ENCODE data around the gene WT1.
"Not testable (repeated sequence)": the region's sequence is repeated elsewhere in the genome, so short reads cannot be mapped to it uniquely, and the experiment has no call there.

The WT1 gene

DNA sequence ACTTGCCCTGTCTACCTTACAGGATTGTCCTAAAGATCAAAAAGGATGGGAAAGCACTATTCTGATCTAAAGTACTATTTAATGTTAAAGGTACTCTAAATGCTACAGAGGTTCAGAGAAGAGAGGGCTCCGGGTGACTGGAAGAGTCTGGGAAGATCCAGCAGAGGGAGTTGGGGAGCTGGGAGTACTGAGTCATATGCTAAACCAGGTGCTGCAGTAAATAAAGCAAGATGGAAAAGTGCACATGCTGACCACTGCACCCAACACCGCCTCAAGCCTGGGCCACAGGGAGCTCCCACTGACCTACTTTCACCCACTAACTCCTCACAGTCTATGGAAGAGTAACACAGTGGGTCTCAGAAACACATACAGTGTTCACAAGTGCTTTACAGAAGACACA is 49.3 kb downstream of the WT1 start:
- DNase-seq, result no peak

DNA sequence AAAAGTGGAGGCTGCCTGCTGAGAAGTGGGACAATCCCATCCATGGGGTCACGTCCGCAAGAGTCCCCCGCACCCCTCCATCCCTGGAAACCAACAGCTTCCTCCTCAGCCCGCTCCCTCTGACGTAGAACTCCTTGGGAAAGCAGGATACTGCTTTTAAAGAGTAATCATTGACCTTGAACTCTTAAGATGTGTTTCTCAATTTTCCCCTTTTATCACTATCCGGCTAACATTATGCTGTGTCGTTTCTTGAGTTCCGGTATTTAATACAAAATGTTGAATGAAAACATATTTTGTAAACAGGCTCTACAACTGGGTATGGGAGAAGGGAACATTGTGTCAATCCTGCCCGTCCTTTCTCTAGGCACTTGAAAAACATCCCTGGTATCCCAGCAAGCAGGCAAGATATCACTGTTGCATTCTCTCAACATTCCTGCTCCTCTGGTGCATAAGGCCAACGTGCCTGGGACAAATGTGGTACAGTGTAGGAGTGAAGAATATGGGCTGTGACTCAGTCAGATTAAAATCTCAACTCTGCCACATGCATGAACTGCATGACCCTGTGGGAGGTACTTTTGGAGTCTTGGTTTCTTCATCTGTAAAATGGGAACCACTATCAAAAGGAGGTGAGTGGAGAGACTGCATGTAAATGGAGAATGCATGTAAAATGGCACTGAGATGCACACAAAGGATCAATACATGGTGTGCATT is 52.8 kb downstream of the WT1 start:
- no peak for DNase-seq

DNA sequence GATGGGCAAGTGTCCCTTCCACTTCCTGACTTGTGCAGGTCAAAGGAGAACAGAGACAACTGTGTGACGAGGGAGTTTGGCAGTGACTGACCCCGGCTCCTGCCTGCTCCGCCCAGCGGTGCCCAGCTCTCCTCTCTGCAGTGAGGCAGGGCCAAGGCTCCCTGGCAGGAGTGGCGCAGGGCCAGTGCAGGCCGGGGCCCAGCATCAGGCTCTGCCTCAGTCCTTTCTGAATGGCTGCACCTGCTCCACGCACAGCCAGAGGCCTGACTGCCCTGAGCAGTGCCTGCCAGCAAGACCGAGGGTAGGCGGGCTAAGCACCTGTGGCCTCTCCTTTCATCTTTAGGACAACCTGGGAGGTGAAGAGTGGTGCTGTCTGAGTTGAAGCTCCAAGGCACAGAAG is 54.2 kb downstream of the WT1 start:
- no peak for DNase-seq

DNA sequence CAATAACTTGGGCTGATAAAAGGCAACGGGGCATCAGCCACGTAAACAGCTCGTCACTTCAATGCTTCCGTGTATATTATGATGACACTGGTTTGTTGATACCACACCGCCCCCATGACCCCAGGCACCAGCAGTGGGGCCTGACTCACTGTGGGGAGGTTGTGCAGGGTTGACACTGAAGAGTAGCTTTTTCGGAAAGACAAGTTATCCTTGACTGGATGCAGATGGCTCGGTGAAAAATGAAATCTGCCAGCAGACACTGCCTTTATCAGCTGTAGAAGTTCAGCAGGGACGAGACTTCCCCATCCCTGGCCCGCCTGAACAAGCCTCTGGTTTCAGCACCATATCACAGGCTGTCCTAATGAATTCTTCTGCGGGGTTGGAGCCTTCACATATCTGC is 55.6 kb downstream of the WT1 start:
- no peak for DNase-seq

DNA sequence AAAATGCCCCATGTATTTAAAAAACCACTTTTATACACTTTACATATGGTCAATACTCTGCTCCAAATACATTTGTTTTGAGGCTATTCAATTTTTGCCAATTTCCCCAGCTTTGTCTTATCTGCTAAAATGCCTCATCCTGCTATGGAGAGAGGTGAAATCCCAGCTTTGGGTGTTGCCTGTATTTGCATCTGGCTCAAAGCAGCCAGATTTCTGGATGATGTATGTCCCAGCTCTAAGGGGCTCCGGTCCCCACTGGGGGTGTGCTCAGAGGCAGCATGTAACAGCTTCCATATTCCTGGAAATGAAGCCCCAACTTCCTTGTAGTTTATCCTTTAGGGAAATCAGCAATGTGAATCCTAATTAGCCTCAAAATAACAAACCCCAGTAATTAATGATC is 59.5 kb downstream of the WT1 start:
- DNase-seq, result no peak

DNA sequence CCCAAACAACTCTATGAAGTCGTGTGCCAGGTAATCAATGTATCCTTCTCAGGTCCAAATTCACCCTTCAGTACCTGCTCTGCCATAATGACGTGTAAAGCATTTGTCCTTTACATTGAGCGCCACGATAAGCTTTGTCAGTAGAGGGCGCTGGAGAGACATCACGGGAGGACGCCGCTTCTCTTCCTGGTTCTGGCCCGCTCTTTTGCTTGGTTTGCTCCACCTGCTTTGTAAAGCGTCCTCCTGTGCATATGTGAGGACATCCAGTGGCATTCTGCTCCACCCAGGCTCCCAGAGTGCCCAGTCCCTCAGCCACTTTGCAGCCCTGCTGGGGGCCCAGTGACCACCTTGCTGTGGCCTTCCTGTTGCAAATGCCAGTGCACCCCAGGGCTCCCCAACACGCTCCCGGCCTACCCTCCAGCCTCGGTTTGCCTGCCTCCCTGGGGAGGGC is 61.1 kb downstream of the WT1 start:
- peak; percentile 4 for DNase-seq

DNA sequence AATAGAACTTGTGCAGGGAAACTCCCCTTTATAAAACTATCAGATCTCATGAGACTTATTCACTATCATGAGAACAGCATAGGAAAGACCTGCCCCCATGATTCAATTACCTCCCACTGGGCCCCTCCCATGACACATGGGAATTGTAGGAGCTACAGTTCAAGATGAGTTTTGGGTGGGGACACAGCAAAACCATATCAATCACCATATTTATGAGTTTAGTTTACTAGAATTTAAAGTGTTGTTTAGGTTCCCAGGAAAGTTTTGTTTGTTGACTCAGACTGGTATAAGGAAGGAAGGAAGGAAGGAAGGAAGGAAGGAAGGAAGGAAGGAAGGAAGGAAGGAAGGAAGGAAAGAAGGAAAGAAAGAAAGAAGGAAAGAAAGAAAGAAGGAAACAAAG is 65.4 kb downstream of the WT1 start:
- not testable (repeated sequence) for DNase-seq

DNA sequence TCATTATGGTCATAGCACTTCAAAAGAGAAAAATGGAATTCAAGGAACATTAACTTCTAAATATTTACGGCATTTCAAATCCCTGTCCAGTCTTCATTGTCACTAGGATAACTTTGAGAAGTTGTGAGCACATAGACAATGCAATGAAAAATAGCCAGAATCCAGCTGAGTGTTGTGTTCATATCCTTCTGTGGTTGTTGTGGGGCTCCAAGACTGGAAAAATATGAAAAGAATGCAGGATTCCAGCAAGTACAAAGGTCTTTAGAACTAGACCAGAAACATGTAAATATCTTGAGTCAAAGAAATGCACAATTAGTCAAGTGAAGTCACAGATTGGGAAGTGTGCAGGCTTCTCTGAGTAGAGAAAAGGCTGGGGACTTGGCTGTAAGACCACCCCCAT is 68.7 kb downstream of the WT1 start:
- no peak for DNase-seq

DNA sequence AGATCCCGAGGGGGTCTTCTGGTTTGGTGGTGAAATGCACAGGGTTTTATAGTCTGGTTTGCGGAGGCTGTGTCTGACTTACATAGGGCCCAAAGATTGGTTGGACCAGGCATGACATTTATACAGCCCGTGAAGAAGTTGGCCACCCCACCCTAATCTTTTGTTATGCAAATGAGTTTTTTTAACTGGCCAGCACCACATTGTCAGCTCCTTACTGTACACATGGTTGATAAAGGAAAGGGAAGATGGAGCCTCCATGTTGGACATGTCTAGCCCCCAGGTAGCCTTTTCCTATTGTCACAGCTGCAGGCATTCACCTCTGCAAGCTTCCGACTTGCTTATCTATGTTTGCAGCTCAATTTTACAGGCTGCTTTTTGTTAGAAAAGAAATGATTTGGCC is 70.1 kb downstream of the WT1 start:
- DNase-seq, result no peak

DNA sequence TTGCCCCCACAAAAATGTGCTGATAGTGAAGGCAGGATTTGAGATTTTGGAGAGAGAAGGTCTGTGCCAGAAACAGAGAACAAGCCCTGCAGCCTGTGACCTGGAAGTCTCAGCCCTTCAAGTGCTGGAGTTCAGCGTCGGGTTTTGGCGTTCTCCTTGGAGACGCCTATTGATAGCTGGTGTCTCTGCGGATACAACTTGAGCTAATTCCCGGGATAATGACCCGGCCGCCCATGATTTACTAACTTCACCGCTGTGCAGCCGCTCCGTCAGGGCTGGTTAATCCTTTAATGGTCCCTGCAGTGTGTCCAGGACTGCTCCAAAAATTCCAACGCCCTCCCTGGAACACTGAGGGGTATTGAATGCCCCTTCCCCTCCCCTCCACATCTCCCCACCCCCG is 76.6 kb downstream of the WT1 start:
- no peak for DNase-seq

DNA sequence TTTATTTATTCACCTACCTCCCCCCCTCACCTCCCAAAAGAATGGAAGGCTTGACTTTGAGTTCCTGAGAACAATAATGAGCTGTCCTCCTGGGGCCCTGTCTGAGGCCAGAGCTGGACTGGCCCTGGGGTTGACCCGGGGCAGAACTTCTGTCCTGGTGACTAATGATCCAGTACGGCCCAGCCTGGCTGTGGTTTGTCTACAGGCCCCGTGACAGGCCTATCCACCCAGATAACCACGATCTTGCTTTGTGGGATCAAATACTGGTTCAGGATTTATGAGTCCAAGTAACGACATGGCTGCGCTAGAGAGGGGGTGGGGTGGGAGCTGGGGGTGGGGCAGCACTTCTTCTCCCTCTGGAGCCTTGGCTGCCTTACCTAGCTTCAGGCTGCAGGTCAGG is 81.5 kb downstream of the WT1 start:
- DNase-seq, result no peak

DNA sequence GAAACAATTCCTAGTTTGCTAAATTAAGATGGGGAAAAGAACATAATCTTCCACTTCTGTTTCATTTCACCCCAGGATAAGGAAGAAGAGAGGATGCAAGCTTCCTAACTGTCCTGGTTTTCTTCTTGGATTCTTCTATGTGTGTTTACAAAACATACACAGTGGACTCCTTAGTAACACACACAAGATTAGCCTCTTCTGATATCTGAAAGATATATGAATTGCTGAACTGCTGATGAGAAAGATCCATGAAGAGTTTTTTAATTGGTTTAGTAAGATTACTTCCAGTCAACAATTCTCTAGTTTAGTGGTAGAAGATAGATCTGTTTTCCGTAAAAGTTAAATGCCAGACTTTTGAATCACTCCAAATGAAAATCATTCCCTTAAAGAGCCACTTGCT is 86.8 kb downstream of the WT1 start:
- DNase-seq, result no peak

DNA sequence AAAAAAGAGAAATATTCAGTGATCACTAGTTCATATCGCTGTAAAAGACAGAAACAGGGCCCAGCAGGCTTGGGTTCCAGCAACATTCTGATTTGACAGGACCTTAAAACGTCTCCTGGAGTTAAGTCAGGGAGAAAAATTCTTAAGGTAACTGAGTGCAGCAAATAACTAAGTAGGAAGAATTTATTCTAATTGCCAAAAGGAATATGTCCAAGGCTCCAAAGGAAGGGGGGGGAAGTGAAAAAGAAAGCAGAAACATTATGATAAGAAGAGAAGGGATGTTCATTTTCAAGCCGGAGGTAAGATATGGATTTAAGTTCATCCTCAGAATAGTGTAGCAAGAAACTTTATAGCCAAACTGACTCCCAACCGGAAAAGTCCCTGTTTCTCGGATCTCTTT is 90.4 kb downstream of the WT1 start:
- no peak for DNase-seq

DNA sequence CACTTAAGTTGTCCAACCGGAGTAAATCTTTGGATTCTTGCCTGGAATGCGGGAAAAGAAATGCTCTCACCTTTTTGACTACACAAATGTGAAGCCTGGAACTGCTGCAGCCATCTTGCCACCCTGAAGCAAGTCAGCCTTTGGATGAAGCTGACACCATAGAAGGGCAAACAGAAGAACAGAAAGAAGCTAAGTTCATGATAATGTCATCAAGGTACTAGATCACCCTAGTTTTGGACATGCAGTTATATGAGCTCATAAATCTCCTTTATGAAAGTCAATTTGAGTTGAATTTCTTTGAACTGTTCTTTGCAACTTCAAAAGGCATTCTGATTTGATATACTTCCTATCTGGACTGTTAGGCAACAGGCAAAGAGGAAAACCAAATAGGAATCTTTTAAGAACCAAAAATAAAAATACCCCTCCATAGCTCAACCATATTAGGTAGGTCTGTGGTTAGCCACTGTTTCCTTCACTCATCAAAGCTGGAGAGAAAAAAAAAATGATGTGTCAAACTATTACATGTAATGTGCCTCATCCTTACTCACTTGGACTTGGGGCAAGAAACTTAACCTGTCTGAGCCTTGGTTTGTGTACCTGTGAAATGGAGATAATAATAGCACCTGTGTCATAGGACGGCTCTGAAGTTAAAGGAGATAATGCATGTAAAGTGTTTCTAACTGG is 91.9 kb downstream of the WT1 start:
- DNase-seq, result no peak

DNA sequence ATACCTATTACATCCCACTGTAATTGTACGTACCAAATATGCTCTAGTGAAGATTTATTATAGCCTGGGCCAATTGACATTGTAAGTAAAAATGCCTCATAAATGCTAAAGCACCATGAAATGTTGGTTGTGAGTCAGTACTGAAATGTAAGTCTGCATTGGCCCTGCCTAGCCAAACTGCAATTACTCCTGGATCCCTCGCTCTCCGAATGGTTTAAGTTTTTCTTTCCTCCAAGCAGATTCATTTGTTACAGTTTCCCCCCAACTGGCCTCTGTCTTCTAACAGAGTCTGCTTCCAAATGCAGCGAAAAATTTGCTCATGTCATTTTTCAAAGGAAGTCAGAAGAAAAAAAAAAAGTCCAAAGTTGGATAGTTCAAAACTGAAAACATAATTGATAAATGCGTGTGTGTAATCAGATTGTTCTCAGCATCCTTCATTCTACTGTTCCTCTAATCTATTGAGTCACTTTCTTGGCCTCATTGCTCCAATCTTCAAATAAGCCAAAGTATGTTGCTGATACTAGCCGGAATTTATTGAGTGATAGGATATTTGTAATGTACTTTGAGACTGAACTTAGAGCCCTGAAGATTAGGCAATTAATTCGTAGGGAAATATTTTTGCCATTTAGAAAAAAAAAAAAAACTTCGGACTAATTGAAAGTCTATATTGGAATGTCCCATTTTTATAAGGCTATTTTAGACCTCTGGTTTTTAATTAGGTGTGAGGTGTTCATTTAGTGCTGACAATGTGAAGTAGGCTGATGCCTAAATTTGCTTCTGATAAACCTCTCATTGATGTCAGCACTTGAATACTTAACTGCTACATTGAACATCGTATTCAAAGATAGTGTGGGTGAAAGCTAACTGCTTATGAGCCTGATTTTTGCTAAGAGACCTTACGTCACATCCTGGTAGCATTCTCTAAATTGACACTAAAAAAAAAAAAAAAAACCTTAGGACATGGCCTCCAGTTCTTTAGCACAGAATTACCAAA is 93.4 kb downstream of the WT1 start:
- DNase-seq, result no peak

DNA sequence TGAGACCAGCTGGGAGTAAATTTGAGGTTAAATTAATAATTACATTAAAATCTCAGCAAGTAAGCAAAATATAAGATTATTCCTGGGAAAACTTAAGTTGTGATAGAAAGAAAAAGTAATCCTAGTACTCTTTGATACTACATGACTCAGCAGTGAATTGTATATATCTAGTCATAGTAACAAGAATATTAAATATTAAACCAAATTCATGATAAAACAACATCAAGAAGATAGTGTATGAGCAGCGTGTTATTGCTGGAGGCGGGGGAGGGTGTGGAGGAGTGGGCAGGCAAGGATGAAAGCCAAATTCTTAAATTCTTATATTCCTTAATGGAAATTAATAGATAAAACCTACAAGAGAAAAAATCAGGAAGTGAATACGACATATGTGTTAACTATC is 95.2 kb downstream of the WT1 start:
- no peak for DNase-seq
